NCI-H510A (cell line): ENCODE data around the gene IGFBP2.

ENCODE experiments used
- DNase-seq: peaks from one replicate; lab custom pipeline; 2025; lab: John Stamatoyannopoulos, UW

Gene IGFBP2

DNA sequence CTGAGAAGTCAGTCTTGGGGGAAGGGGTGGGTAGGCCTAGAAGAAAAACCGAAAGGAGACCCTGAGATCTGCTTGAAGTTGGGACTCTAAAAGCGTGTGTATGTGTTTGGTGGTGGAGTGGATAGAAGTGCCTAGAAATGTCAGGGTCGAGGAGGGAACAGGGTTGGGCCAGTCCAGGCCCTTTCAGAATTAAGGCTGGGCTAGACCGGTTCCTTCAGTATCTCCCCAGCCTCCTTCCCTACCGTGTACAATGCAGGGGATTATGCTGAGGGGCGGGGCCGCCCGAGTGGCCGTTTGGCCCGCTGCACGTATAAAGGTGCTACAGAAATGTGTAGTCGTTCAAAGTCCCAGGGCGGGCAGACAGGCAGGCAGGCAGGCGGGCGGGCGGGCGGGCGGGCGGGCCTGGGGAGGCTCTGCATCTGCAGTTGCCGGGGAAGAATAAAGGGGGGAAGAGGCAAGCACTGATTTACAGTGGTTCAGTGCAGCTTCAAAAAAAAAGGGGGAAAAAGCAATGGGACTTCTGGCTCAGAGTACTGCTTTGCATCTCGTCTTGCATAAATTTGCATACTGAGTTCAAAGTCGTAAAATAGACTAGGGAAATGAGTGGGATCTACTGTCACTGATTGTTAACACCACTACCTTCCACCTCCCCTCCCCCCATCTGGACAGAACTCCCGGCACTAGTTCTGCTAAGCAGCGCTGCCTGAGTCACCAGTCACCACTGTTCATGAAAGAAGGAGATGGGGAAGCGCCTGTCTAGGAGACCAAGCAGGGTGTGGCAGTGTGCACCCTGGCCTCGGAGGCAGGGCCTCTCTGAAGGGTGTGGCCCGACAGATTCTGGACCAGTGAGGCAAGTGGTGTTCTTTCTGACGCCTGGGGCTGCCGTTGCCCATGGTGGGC is 3.6 kb downstream of the IGFBP2 start:
- peak; percentile 51 for DNase-seq

DNA sequence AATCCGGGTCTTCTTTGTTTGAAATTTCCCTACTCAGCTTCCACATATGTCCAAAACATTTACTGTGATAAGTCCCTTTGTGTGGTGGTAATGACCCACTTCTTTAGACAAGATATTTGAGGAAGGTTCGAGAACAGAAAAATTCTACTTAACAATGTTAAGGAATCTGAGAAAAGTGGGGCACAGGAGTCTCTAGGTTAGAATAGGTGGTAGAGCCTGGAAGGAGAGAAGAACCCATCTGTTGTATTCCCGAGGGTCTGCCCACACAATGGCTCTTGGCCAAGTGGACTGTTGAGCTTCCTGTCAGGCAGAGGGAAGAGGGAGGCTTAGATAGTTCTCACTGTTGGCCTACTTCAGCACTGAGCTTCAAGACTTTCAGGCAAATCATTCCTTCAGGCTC is 4.3 kb downstream of the IGFBP2 start:
- DNase-seq = no peak

- DNase-seq = no peak
Measured at GRCh38 chr2:216643986-216644659, 10.9 kb downstream of the IGFBP2 start.

- DNase-seq = no peak
Measured at GRCh38 chr2:216644842-216645635, 11.8 kb downstream of the IGFBP2 start.

DNA sequence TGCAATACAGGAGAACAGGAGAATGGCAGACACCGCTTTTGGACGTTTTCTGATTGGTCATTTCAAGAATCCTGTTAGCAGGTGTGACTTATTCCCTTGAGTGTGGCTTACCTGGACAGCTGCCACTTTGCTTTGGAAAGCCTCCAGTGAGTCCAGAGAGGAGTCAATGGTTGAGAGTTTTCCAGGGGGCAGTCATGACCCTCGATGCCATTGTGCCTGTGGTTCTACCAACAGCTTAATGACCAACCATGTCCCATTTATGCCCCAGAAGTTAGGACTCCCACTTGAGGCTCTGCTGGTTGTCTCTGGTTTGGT is 12.4 kb downstream of the IGFBP2 start:
- DNase-seq = no peak

DNA sequence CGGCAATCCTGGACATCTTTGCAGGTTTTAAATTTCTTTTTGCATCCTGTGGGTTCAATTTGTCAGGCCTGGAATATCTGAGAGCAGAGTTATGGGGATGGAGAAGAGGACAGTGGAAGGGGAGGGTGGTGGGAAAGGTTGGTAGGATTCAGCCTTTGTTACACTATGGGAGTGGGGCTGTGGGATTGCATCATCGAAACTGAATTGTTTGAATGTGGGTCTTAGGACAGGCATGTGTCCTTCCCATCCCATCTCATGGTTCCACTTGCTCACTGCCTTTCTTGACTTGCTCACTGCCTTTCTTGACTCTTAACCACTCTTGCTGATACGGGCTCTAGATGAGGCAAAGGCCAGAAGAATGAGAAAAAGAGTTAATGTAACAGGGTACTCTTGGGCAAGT is 12.9 kb downstream of the IGFBP2 start:
- DNase-seq = no peak

DNA sequence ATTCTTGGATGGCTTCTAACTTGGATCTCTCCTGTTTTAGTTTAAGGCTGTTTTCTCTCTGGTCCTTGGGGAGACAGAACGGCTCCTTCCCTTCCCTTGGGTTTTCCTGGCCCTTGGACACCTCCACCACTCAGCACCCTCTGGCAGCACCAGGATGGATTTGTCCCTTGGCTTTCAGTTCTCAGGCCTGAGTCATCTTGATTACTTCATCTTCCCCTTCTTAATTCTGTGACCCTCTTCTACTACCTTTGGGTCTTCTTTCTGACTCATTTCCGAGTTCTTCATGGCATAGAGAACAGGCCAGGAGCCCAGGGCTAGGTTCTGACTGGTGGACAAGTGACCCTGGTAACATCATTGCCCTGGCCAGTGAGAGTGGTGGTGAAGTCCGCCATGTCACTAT is 14.9 kb downstream of the IGFBP2 start:
- no peak for DNase-seq

- no peak for DNase-seq
Measured at GRCh38 chr2:216649574-216649973, 16.4 kb downstream of the IGFBP2 start.

DNA sequence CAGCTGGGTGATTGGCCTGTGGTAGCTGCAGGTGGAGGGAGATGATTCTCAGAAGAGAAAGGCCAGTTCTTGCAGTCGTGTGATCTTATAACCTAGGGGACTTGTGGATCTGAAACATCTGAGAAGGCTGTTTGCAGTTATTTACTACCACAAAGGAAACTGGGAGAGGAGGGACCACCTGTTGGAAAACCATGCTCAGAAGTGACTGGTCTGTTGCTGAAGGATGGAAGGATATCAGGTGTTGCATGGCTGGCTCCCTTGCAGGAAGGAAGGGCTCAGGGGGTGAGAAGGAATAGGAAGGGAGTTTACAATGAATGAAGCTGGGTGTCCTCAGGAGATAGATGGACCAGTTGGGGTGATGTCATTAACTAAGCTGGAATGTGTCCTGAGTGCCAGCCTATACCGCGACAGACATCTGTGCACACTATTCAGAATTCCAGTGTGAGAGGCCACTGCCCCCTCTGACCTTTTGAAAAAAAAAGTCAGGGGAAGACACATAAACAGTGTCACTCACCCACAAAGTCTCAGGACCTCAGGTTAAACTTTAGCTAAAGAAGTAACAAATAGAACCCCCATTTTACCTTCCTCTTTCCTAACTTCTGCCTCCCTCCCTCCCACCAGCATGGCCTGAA is 17.5 kb downstream of the IGFBP2 start:
- no peak for DNase-seq

DNA sequence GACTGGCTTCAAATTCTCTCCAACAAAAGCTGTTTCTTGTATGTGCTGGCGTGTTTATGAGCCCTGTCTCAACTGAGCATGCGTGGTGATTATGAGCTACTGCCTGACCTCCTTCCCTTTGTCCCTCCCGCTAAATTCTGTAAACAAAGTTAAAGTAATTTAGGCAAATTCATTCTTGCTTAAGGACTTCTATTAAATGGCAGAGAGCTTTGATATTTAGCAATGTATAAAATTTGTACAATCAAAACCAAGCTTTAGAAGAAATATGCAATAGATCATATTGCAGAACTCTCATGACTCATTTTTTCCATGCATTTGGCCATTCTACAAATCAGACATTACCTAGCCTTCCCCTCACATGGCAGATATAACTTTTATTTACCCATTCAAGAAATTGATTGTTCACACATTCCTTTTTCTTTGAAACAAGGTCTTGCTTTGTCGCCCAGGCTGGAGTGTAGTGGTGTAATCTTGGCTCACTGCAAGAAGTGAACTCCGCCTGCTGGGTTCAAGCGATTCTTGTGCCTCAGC is 18.2 kb downstream of the IGFBP2 start:
- DNase-seq = no peak

DNA sequence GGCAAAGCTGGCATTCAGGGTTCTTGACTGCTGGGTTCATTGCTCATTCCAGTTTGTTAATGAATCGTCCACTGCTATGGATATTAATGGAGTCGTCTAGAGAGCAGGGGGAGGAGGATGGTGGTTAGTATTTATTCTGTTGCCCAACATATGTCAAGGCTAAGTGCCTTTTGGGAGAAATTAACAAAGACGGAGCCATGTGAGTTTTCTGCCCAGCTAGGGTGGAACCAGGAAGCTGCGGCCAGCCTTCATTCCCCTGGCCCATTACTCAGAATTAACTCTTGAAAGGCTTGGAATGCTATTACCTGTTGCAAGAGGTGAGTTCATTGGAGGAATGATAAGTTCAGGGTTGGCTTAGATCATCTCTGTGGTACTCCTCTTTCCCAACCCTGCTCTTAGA is 19.3 kb downstream of the IGFBP2 start:
- DNase-seq = no peak

GRCh38 chr2:216653093-216653799 is 20.0 kb downstream of the IGFBP2 start:
- no peak for DNase-seq

DNA sequence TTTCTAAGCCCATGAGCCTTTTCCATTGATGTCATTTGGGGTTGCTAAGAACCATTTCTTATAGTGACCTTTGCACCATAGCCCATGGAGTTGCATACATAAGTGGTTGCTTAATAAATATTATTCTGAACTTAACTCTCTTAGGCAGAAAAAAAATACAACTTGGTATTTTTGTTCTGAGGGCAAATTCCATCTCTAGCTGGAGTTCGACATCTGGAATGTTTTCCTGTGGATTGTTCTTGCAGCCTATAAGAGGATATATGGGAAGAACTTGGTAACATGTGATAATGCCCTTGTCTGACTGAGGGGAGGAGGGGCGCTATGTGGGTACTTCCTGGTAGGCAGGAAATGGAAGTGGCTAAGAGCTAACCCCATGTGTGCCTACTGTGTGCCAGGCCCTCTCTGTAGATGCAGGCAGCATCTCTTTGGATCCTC is 20.7 kb downstream of the IGFBP2 start:
- DNase-seq = no peak

GRCh38 chr2:216654528-216655052 is 21.4 kb downstream of the IGFBP2 start:
- no peak for DNase-seq

DNA sequence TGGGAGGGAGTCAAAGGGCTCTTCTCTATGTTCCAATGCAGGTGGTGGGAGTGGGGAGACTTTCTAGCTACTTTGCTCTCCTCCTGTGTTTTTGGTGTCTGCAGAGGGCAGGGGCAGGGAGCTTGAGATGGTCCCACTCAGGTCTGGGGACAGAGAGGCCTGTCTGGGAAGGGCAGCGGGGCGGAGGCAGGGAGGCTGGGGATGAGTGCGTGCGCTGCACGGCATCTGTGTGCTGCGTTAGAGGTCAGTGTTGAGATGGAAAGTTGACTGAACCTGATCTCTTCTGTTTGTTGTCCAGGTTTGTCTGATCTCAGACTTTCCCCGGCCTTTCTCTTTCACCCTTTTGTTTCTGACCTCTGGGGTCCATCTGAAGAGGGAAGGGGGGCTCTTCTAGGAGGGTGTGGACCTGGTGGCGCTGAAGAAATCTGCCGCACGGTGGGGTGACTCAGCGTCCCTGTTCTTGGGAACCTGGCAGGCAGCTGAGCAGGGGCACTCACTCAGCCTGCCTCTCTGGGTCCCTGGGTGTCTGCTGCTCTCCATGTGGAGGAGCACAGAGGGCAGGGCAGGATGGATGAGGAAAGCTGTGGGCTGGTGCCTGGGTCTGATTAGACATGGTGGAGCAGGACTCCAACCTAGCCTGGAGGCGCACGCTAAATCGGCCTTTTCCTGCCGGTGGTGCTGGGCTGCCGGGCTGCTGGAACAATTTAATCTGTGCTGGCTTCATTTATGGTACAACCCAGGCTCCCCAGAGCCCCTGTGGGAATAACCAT is 24.1 kb downstream of the IGFBP2 start:
- no peak for DNase-seq

GRCh38 chr2:216657980-216658379 is 24.8 kb downstream of the IGFBP2 start:
- no peak for DNase-seq

DNA sequence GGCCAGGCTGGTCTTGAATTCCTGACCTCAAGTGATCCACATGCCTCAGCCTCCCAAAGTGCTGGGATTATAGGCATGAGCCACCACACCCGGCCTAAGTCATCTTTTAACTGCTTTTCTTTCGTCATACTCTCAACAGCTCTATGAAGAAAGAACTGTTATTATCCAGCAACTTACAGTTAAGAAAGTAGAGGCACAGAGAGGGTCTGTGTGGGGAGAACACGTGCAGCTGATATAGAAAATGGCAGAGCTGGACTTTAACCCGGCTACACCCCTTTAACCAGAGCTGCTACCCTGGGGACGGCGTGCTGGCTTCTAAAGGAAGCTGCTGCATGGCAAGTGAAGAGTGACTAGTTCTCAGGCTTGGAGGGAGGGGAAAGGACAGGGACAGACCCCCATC is 25.5 kb downstream of the IGFBP2 start:
- DNase-seq = no peak

GRCh38 chr2:216659276-216659675 is 26.1 kb downstream of the IGFBP2 start:
- DNase-seq = no peak

DNA sequence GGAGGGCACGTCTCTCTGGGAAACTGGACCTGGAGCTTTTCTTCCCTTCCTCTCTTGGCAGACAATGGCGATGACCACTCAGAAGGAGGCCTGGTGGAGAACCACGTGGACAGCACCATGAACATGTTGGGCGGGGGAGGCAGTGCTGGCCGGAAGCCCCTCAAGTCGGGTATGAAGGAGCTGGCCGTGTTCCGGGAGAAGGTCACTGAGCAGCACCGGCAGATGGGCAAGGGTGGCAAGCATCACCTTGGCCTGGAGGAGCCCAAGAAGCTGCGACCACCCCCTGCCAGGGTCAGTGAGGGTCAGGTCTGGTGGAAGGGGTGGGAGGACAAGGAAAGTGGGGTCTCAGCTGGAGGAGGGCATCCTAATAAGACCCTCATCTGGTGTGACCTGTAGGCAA is 27.3 kb downstream of the IGFBP2 start:
- DNase-seq = no peak

DNA sequence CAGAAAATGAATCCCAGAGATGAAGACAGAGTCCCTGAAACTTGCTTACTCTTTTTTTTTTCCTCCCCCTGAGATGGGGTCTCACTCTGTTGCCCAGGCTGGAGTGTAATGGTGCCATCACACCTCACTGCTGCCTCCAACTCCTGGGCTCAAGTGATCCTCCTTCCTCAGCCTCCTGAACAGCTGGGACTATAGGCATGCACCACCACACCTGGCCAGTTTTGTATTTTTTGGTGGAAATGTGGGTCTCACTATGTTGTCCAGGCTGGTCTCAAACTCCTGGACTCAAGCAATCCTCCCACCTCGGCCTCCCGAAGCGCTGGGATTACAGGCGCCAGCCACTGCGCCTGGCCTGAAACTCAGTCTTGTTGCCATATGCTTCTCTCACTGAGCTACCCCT is 27.8 kb downstream of the IGFBP2 start:
- no peak for DNase-seq
